CD4-positive, alpha-beta T cell treated with Interleukin-15 for 1 hour (primary cell): ENCODE data around the gene TMEM115.

Source experiments
- DNase-seq: peaks from one replicate; pipeline ENCODE4 v3.0.0-alpha.2; 2020

TMEM115 gene

GRCh38 chr3:50327943-50328691 lies 31.2 kb downstream of the TMEM115 start, which contains the start of gene TUSC2:
Gene TUSC2 (minus strand): TSS chr3:50328223. CDS start chr3:50328099, 124 bp downstream.
- DNase-seq: peak; percentile 95

GRCh38 chr3:50327129-50327528 lies 32.2 kb downstream of the TMEM115 start:
- DNase-seq: no peak

GRCh38 chr3:50326182-50326541 lies 33.2 kb downstream of the TMEM115 start:
- DNase-seq: no peak

GRCh38 chr3:50325497-50326181 lies 33.7 kb downstream of the TMEM115 start:
- no peak for DNase-seq

GRCh38 chr3:50325113-50325480 lies 34.2 kb downstream of the TMEM115 start:
- DNase-seq: no peak

GRCh38 chr3:50324351-50325112 lies 34.8 kb downstream of the TMEM115 start:
- peak; percentile 63 for DNase-seq

GRCh38 chr3:50323614-50324199 lies 35.6 kb downstream of the TMEM115 start:
- DNase-seq: no peak

GRCh38 chr3:50323092-50323600 lies 36.2 kb downstream of the TMEM115 start:
- no peak for DNase-seq

GRCh38 chr3:50322386-50323091 lies 36.8 kb downstream of the TMEM115 start, which contains the start of gene HYAL2:
Gene HYAL2 (minus strand): TSS chr3:50322745. CDS start chr3:50320489, 2,256 bp downstream.
- no peak for DNase-seq

GRCh38 chr3:50322115-50322385 lies 37.3 kb downstream of the TMEM115 start:
- no peak for DNase-seq

- peak; percentile 84 for DNase-seq
Measured at GRCh38 chr3:50321336-50322114, 37.8 kb downstream of the TMEM115 start.

GRCh38 chr3:50320853-50321335 lies 38.4 kb downstream of the TMEM115 start:
- peak; percentile 59 for DNase-seq

GRCh38 chr3:50319894-50320625 lies 39.3 kb downstream of the TMEM115 start:
- no peak for DNase-seq

GRCh38 chr3:50319181-50319893 lies 40.0 kb downstream of the TMEM115 start:
- DNase-seq: no peak

GRCh38 chr3:50318615-50319014 lies 40.7 kb downstream of the TMEM115 start:
- DNase-seq: no peak

- no peak for DNase-seq
Measured at GRCh38 chr3:50318163-50318562, 41.2 kb downstream of the TMEM115 start.

- no peak for DNase-seq
Measured at GRCh38 chr3:50317300-50317699, 42.0 kb downstream of the TMEM115 start.

- peak; percentile 65 for DNase-seq
Measured at GRCh38 chr3:50316657-50317242, 42.6 kb downstream of the TMEM115 start.

GRCh38 chr3:50314816-50315215 lies 44.5 kb downstream of the TMEM115 start:
- no peak for DNase-seq

GRCh38 chr3:50314342-50314741 lies 45.0 kb downstream of the TMEM115 start:
- no peak for DNase-seq
